Measurements from ENCODE around the gene CRKL.
A peak's percentile ranks its signal among the peaks of the same experiment; 100 is the strongest.

CRKL gene

GRCh38 chr22:20948989-20949388 is 31.8 kb downstream of the CRKL start:
- Histone ChIP-seq H4K20me1 (ENCODE audit: insufficient read depth, low read length, poor library complexity, severe bottlenecking) (peaks cover 80% of the 10 kb centered on the region), H3K79me2 (ENCODE audit: insufficient read depth, low read length) (peaks cover 87% of the 10 kb centered on the region), H3K9me2 (replicated peaks; ENCODE audit: low read depth, low read length) (no peaks in the 10 kb centered on the region), H3K4me1 (ENCODE audit: insufficient read depth, low read length, poor library complexity, severe bottlenecking) (peaks cover 7% of the 10 kb centered on the region), H3K9ac (ENCODE audit: low read depth, low read length, poor library complexity, severe bottlenecking) (no peak overlapping the region), H3K9me3 (ENCODE audit: insufficient read depth, low read depth, low read length) (no peaks in the 10 kb centered on the region), H3K36me3 (ENCODE audit: insufficient read depth, low read length) (peaks cover 84% of the 10 kb centered on the region), H3K4me2 (ENCODE audit: low read depth, low read length, poor library complexity, severe bottlenecking) (no peak overlapping the region), H3K4me3 (ENCODE audit: low read length, poor library complexity, severe bottlenecking) (no peak overlapping the region), H2AFZ (ENCODE audit: low read length) (no peak overlapping the region), H3F3A (ENCODE audit: low read depth) (no peaks in the 10 kb centered on the region), H3K27me3 (ENCODE audit: insufficient read depth, low read length, poor library complexity, severe bottlenecking) (no peaks in the 10 kb centered on the region)
- TF ChIP-seq, protein P1, sequence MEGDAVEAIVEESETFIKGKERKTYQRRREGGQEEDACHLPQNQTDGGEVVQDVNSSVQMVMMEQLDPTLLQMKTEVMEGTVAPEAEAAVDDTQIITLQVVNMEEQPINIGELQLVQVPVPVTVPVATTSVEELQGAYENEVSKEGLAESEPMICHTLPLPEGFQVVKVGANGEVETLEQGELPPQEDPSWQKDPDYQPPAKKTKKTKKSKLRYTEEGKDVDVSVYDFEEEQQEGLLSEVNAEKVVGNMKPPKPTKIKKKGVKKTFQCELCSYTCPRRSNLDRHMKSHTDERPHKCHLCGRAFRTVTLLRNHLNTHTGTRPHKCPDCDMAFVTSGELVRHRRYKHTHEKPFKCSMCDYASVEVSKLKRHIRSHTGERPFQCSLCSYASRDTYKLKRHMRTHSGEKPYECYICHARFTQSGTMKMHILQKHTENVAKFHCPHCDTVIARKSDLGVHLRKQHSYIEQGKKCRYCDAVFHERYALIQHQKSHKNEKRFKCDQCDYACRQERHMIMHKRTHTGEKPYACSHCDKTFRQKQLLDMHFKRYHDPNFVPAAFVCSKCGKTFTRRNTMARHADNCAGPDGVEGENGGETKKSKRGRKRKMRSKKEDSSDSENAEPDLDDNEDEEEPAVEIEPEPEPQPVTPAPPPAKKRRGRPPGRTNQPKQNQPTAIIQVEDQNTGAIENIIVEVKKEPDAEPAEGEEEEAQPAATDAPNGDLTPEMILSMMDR (conservative IDR thresholded peaks at IDR 0.05; ENCODE audit: low read length) = no peak
- no peak for TF ChIP-seq EZH2phosphoT487 (IDR thresholded peaks at IDR 0.05; ENCODE audit: borderline replicate concordance)

DNA sequence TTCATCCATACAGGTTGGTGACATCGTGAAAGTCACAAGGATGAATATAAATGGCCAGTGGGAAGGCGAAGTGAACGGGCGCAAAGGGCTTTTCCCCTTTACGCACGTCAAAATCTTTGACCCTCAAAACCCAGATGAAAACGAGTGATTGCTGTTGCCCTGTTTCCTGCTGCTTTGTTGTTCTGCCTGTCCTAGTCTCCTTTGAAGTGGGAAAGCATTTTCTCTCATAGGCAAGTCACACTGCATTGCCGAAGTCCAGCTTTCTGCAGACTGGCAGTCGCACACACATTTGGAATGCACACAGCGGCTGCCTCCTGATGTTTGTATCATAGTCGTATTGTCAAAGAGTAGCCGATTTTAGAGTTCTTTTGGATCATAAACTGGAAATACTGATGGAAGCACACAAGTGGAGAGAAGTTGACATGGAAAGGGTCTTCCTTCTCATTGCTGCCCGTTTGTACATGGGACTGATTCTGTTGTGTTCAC is 32.5 kb downstream of the CRKL start:
- Histone ChIP-seq H3K9me2 (replicated peaks; ENCODE audit: low read depth, low read length) (no peaks in the 10 kb centered on the region), H3K79me2 (ENCODE audit: insufficient read depth, low read length) (peaks cover 79% of the 10 kb centered on the region), H3F3A (ENCODE audit: low read depth) (no peaks in the 10 kb centered on the region), H3K36me3 (ENCODE audit: insufficient read depth, low read length) (peaks cover 89% of the 10 kb centered on the region), H2AFZ (ENCODE audit: low read length) (no peak overlapping the region), H3K4me1 (ENCODE audit: insufficient read depth, low read length, poor library complexity, severe bottlenecking) (peaks cover 7% of the 10 kb centered on the region), H3K4me3 (ENCODE audit: low read length, poor library complexity, severe bottlenecking) (no peak overlapping the region), H3K27me3 (ENCODE audit: insufficient read depth, low read length, poor library complexity, severe bottlenecking) (no peaks in the 10 kb centered on the region), H3K9me3 (ENCODE audit: insufficient read depth, low read depth, low read length) (no peaks in the 10 kb centered on the region), H3K4me2 (ENCODE audit: low read depth, low read length, poor library complexity, severe bottlenecking) (peak overlapping the region; percentile 18), H4K20me1 (ENCODE audit: insufficient read depth, low read length, poor library complexity, severe bottlenecking) (peaks cover 76% of the 10 kb centered on the region), H3K9ac (ENCODE audit: low read depth, low read length, poor library complexity, severe bottlenecking) (no peak overlapping the region)
- TF ChIP-seq EZH2phosphoT487 (IDR thresholded peaks at IDR 0.05; ENCODE audit: borderline replicate concordance) = no peak
- TF ChIP-seq, protein P1 (conservative IDR thresholded peaks at IDR 0.05; ENCODE audit: low read length) = no peak

- Histone ChIP-seq H3K9ac (ENCODE audit: low read depth, low read length, poor library complexity, severe bottlenecking) (no peak overlapping the region), H3K4me2 (ENCODE audit: low read depth, low read length, poor library complexity, severe bottlenecking) (no peak overlapping the region), H3K4me1 (ENCODE audit: insufficient read depth, low read length, poor library complexity, severe bottlenecking) (no peaks in the 10 kb centered on the region), H3K79me2 (ENCODE audit: insufficient read depth, low read length) (peaks cover 63% of the 10 kb centered on the region), H3K9me3 (ENCODE audit: insufficient read depth, low read depth, low read length) (no peaks in the 10 kb centered on the region), H3F3A (ENCODE audit: low read depth) (no peaks in the 10 kb centered on the region), H3K27me3 (ENCODE audit: insufficient read depth, low read length, poor library complexity, severe bottlenecking) (no peaks in the 10 kb centered on the region), H3K9me2 (replicated peaks; ENCODE audit: low read depth, low read length) (no peaks in the 10 kb centered on the region), H3K4me3 (ENCODE audit: low read length, poor library complexity, severe bottlenecking) (no peak overlapping the region), H4K20me1 (ENCODE audit: insufficient read depth, low read length, poor library complexity, severe bottlenecking) (peaks cover 60% of the 10 kb centered on the region), H2AFZ (ENCODE audit: low read length) (no peak overlapping the region), H3K36me3 (ENCODE audit: insufficient read depth, low read length) (peaks cover 76% of the 10 kb centered on the region)
- TF ChIP-seq EZH2phosphoT487 (IDR thresholded peaks at IDR 0.05; ENCODE audit: borderline replicate concordance) = no peak
- TF ChIP-seq, protein P1 (conservative IDR thresholded peaks at IDR 0.05; ENCODE audit: low read length) = no peak
These were observed 34.1 kb downstream of the CRKL start for GRCh38 chr22:20951151-20951931.

Data from Loucy (cell line).